ENCODE data around the gene BGN. TPM values are rescaled to one million over a fixed set of nuclear protein-coding genes. Genes with fewer than 3 reads are reported as not detected.

Gene BGN
- total and polyA plus RNA-seq, 2 experiments from 2014 or later = 0.87 to 1.8 TPM

- no peak overlapping the region for H2AFZ ChIP-seq
- H3K9me2 ChIP-seq (ENCODE audit: insufficient read depth) = no peaks in the 10 kb centered on the region
- Mint-ChIP-seq H3K4me1 (no peaks in the 10 kb centered on the region), H3K27ac (no peak overlapping the region), H3K36me3 (ENCODE audit: low read depth) (no peaks in the 10 kb centered on the region), H3K9me3 (no peaks in the 10 kb centered on the region), H3K27me3 (ENCODE audit: insufficient read depth, low read depth, poor library complexity) (peaks cover 5% of the 10 kb centered on the region), H3K4me3 (no peak overlapping the region)
- no peak overlapping the region for H3K4me3 ChIP-seq
- H3K79me2 ChIP-seq (replicated peaks; ENCODE audit: insufficient read depth) = no peaks in the 10 kb centered on the region
- no peaks in the 10 kb centered on the region for H3F3A ChIP-seq (replicated peaks; ENCODE audit: low read depth)
- H4K20me1 ChIP-seq (replicated peaks; ENCODE audit: insufficient read depth) = no peaks in the 10 kb centered on the region
- H3K4me1 ChIP-seq (ENCODE audit: insufficient read depth) = no peaks in the 10 kb centered on the region
- TF ChIP-seq EZH2phosphoT487 (IDR thresholded peaks at IDR 0.05; ENCODE audit: unreplicated experiment) (no peak), CTCF (conservative IDR thresholded peaks at IDR 0.05; ENCODE audit: low read depth in 2 of 2) (no peak), STAT1 (IDR thresholded peaks at IDR 0.05; ENCODE audit: unreplicated experiment) (no peak), ZNF462 (CRISPR knock-in tag; IDR thresholded peaks at IDR 0.05) (no peak), NANOG (IDR thresholded peaks at IDR 0.05; ENCODE audit: borderline replicate concordance) (no peak), REST (IDR thresholded peaks at IDR 0.05; ENCODE audit: unreplicated experiment) (no peak), CREB1 (CRISPR knock-in tag; IDR thresholded peaks at IDR 0.05; ENCODE audit: low read depth) (no peak), POLR2AphosphoS5 (IDR thresholded peaks at IDR 0.05; ENCODE audit: low read depth) (no peak), ZNF114 (CRISPR knock-in tag; IDR thresholded peaks at IDR 0.05) (no peak), EZH2 (IDR thresholded peaks at IDR 0.05; ENCODE audit: low read depth, unreplicated experiment) (no peak), ZNF331 (CRISPR knock-in tag; IDR thresholded peaks at IDR 0.05; ENCODE audit: low read depth) (no peak), JUNB (IDR thresholded peaks at IDR 0.05; ENCODE audit: unreplicated experiment) (no peak)
- TF ChIP-seq, protein P1, sequence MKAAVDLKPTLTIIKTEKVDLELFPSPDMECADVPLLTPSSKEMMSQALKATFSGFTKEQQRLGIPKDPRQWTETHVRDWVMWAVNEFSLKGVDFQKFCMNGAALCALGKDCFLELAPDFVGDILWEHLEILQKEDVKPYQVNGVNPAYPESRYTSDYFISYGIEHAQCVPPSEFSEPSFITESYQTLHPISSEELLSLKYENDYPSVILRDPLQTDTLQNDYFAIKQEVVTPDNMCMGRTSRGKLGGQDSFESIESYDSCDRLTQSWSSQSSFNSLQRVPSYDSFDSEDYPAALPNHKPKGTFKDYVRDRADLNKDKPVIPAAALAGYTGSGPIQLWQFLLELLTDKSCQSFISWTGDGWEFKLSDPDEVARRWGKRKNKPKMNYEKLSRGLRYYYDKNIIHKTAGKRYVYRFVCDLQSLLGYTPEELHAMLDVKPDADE (IDR thresholded peaks at IDR 0.05) = no peak
- H3K27me3 ChIP-seq (ENCODE audit: insufficient read depth) = no peaks in the 10 kb centered on the region
- DNase-seq (ENCODE audit: low spot score) (no peak), ATAC-seq (no peak)
- H3K36me3 ChIP-seq (ENCODE audit: insufficient read depth) = no peaks in the 10 kb centered on the region
- H3K4me2 ChIP-seq = no peak overlapping the region
- no peak overlapping the region for H3K27ac ChIP-seq (ENCODE audit: low read depth)
Measured at GRCh38 chrX:153446636-153446936, 48.2 kb upstream of the BGN start.

Measured in GM23338 (cell line).